Stomach smooth muscle (tissue), 2 donors: Measurements from ENCODE around the gene ENTHD1.

Experiments used
- H3K27ac ChIP-seq: one replicate; pipeline ENCODE4 v1.7.0; 2013; ENCODE audit warnings: mild to moderate bottlenecking, low read length, inconsistent platforms
- H3K27me3 ChIP-seq, 2 donors: one replicate each; pipeline ENCODE4 v1.7.0; 2013; ENCODE audit warnings: low read length in 2 of 2; ENCODE audit not compliant: insufficient read depth in 2 of 2, control insufficient read depth in 1 of 2
- H3K36me3 ChIP-seq, 2 donors: one replicate each; pipeline ENCODE4 v1.7.0; 2013; ENCODE audit warnings: low read length in 2 of 2; ENCODE audit not compliant: control insufficient read depth in 2 of 2, insufficient read depth in 2 of 2
- H3K4me1 ChIP-seq: one replicate; pipeline ENCODE4 v1.7.0; 2013; ENCODE audit warnings: low read length; ENCODE audit not compliant: control insufficient read depth, insufficient read depth
- H3K4me3 ChIP-seq, 2 donors: one replicate each; pipeline ENCODE4 v1.7.0; 2013; ENCODE audit warnings: low read length in 2 of 2
- H3K9ac ChIP-seq, 2 donors: one replicate each; pipeline ENCODE4 v1.7.0; 2013; ENCODE audit warnings: low read length in 2 of 2, mild to moderate bottlenecking in 1 of 2
- H3K9me3 ChIP-seq, 2 donors: one replicate each; pipeline ENCODE4 v1.7.0; 2013; ENCODE audit warnings: low read length in 2 of 2; ENCODE audit not compliant: control insufficient read depth in 2 of 2
- donor health status: healthy.
- donor health status: Pancreatic carcinoma.

Gene ENTHD1, protein sequence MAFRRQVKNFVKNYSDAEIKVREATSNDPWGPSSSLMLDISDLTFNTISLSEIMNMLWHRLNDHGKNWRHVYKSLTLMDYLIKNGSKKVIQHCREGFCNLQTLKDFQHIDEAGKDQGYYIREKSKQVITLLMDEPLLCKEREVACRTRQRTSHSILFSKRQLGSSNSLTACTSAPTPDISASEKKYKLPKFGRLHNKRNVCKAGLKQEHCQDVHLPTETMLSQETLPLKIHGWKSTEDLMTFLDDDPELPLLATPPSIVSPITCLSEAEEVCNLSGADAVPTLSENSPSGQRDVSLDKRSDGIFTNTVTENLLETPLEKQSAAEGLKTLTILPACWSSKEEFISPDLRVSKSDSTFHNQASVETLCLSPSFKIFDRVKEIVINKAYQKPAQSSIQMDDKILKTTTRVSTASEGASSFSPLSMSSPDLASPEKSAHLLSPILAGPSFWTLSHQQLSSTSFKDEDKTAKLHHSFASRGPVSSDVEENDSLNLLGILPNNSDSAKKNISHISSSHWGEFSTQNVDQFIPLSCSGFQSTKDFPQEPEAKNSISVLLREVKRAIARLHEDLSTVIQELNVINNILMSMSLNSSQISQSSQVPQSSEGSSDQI

DNA sequence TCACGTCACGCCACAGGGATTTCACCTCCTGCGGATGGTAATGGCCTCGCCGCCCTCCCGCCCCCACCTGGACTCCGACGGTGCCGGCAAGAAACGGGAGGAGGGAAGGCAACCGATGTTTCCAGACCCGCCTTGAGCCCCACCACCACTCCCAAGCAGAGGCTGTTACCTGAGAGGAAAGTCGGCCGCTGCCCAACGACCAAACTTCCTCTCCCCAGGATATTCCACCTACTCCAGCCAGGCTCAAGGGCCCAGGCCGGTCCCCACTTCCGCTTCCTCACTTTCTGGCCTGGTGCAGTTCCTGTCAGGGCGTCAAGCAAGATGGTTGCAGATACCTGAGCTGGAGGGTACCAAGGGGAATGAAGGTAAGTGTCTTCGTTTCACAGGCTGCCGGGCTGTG, at the start of gene ENTHD1:
Gene ENTHD1, minus strand, starts transcription at position 235 of the 400 bp plus-strand sequence. CDS start 6,012 bp downstream, outside the sequence.
- H3K9me3 ChIP-seq = no peaks in the 10 kb centered on the region
- H3K4me1 ChIP-seq = no peaks in the 10 kb centered on the region
- H3K4me3 ChIP-seq = no peak within 1 kb of the TSS
- no peaks in the 10 kb centered on the region for H3K36me3 ChIP-seq
- H3K27me3 ChIP-seq = peaks cover 3 to 4% of the 10 kb centered on the region in 2 donors
- H3K27ac ChIP-seq = no peak within 1 kb of the TSS
- H3K9ac ChIP-seq = no peak within 1 kb of the TSS

DNA sequence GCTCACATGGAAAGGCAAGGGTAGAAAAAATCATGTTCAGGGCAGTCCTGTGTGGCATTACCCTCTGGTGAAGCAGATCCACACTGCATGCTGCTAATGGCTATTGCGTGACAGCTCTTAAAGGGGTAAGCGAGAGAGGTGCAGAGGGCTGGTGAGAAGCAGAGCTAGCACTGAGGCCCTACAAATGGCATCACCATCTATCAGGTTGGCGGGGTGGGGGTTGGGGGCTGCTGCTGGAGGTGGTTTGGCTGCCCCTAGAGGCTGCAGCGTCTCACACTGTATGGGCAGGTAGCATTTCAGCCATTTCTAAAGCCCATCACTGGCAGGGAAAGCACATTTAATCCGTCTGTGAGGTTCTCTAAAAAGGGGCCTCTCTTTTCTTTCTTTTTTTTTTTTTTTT, 49.8 kb upstream of the ENTHD1 start:
- Histone ChIP-seq H3K4me1 (no peaks in the 10 kb centered on the region), H3K27me3 (peaks cover 2 to 3% of the 10 kb centered on the region in 2 donors), H3K4me3 (no peak overlapping the region), H3K9ac (no peak overlapping the region), H3K27ac (no peak overlapping the region), H3K9me3 (no peaks in the 10 kb centered on the region), H3K36me3 (no peaks in the 10 kb centered on the region)

DNA sequence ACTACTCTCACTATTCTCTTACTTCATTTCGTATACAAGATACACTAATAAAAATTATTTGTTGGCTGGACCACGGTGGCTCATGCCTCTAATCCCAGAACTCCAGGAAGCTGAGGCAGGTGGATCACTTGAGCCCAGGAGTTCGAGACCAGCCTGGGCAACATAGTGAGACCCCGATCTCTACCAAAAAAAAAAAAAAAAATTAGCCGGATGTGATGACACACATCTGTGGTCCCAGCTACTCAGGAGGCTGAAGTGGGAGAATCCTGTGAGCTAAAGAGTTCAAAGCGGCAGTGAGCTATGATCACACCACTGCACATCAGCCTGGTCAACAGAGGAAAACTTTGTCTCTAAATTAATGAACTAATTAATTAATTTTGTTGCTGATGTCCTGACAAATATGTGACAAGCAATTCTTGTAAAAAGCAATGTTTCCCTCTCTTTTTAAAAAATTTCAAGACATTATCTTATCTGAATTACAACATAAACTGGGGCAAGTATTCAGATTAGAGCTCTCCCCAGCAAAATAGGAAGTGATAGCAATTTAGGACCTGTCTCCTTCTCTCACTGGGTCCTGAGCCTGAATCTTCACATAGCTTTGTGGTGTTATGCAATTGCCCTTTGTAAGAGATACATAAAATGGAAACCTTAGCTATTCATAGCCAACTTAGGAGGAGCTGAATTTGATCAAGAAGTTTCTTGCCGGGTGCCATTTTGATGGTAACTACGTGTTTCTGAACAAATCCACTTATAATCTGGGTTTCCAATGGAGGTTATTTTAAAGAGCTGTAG, 49.1 kb upstream of the ENTHD1 start:
- Histone ChIP-seq H3K36me3 (no peaks in the 10 kb centered on the region), H3K4me3 (no peak overlapping the region), H3K9ac (no peak overlapping the region), H3K27me3 (peaks cover 3% of the 10 kb centered on the region in 2 donors), H3K9me3 (no peaks in the 10 kb centered on the region), H3K4me1 (no peaks in the 10 kb centered on the region), H3K27ac (no peak overlapping the region)

DNA sequence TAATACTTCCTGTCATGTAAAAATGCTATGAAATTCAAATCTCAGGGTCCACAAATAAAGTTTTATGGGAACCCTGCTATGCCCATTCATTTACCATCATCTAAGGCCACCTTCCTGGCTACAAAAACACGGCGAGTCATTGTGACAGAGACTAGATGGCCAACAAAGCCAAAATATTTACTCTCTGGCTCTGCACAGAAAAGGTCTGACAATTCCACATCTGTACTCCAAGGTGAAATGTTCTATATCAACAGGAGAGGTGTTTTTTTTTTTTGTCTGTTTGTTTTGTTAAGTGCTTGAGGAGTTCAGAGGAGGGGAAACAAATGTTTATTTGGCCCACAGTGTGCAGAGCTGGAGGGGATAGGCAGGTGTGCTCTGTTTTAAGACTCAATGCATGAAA, 48.0 kb upstream of the ENTHD1 start:
- H3K27me3 ChIP-seq = peaks cover 3 to 8% of the 10 kb centered on the region in 2 donors
- no peak overlapping the region for H3K27ac ChIP-seq
- H3K4me3 ChIP-seq = no peak overlapping the region
- no peaks in the 10 kb centered on the region for H3K36me3 ChIP-seq
- no peaks in the 10 kb centered on the region for H3K4me1 ChIP-seq
- H3K9ac ChIP-seq = no peak overlapping the region
- H3K9me3 ChIP-seq = no peaks in the 10 kb centered on the region

DNA sequence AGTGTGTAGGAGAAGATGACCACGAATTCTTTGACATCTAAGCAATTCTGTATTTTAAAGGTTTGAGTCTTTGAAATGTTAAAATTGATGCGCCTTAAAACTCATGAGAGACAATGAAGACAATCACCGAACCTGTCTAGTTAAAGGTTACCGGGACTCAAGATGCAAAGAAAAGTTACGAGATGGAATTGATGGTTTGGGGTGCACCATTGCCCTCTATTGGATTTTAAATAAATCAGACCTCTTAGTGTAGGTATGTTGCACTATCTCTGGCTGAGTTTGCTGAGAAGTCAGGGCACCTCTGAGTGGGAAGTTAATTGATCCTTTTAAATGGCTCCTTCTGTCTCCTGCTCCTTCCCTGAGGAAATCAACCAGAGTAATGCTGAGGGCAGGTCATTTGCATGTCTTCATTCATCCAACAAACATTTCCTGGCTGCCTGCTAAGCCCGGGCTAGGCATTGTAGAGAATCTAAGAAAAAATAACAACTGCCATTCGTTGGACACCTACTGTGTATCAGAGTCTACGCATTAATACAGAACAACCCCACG, 47.3 kb upstream of the ENTHD1 start:
- Histone ChIP-seq H3K9ac (no peak overlapping the region), H3K4me3 (no peak overlapping the region), H3K27ac (no peak overlapping the region), H3K27me3 (peaks cover 3 to 8% of the 10 kb centered on the region in 2 donors), H3K4me1 (no peaks in the 10 kb centered on the region), H3K9me3 (no peaks in the 10 kb centered on the region), H3K36me3 (no peaks in the 10 kb centered on the region)

DNA sequence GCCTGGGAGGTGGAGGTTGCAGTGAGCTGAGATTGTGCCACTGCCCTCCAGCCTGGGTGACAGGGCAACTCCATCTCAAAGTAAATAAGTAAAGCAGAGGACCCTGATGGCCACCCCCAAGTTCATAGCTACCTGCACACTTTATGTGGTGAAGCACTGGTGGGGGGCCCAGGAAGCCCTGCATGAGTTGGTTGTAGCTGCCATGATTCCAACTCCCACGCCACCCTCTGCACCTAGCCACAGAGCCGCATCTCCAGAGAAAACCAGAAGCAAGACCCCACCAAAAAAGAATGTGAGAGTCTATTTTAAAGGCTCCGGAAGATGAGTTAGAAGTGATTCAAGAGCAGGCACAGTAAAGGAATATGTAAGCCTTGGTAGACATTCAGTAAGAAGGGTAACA, 46.3 kb upstream of the ENTHD1 start:
- Histone ChIP-seq H3K36me3 (no peaks in the 10 kb centered on the region), H3K27me3 (peaks cover 3 to 10% of the 10 kb centered on the region in 2 donors)

DNA sequence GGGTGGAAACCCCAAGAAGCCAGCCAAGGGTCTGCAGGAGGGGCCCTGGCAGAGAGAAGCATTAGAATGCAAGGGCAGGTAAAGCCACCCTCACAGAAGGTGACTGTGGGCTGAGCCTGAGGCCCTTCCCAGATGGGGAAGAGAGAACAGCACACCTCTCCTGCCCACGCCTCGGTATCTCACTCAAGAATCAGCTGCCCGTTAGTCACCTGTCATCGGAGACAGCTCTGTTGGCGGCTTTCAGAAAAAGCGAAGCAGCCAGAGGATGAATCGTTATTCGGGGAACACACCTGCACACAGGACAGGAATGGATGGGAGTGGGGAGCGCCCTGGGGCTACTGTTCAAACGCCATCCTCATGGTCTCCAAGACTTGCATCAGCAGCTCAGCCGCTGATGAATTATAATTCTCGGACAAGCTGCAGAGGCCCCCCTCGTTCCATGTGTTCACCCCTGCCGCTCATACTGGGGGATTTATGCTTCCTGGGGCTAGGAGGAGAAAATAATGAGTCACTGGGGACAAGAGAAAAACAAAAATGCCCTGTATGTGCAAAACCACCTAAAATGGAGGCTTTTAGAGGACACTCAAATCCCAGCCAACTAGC, 45.0 kb upstream of the ENTHD1 start:
- H3K27me3 ChIP-seq = peaks cover 4 to 10% of the 10 kb centered on the region in 2 donors
- H3K4me1 ChIP-seq = no peaks in the 10 kb centered on the region
- H3K9ac ChIP-seq = no peak overlapping the region
- H3K9me3 ChIP-seq = no peaks in the 10 kb centered on the region
- no peaks in the 10 kb centered on the region for H3K36me3 ChIP-seq
- no peak overlapping the region for H3K27ac ChIP-seq
- no peak overlapping the region for H3K4me3 ChIP-seq

More for the DNA sequence above, 46.3 kb upstream of the ENTHD1 start:
- H3K27ac ChIP-seq = no peak overlapping the region
- no peak overlapping the region for H3K9ac ChIP-seq
- no peaks in the 10 kb centered on the region for H3K9me3 ChIP-seq
- no peaks in the 10 kb centered on the region for H3K4me1 ChIP-seq
- H3K4me3 ChIP-seq = no peak overlapping the region

DNA sequence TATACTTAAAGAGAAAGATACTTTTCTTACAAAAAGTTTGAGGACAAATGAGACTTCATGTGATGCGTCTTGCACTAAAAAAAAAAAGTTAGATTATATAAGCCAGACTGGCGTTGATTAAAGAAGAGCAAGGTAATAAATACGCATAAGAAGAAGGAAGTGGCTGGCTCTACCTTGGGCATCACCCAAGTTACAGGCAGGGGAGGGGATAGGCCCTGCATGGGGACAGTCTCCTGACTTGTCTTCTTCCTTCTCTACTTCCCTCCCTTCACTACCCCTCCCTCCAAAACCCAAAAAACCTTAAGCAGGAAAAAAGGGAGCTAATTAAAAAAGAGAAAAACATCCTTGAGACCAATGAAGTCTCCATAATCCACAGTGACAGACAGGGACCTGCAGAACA, 44.3 kb upstream of the ENTHD1 start:
- Histone ChIP-seq H3K4me1 (no peaks in the 10 kb centered on the region), H3K27ac (no peak overlapping the region), H3K9me3 (no peaks in the 10 kb centered on the region), H3K4me3 (no peak overlapping the region), H3K27me3 (peaks cover 4 to 11% of the 10 kb centered on the region in 2 donors), H3K36me3 (no peaks in the 10 kb centered on the region), H3K9ac (no peak overlapping the region)

DNA sequence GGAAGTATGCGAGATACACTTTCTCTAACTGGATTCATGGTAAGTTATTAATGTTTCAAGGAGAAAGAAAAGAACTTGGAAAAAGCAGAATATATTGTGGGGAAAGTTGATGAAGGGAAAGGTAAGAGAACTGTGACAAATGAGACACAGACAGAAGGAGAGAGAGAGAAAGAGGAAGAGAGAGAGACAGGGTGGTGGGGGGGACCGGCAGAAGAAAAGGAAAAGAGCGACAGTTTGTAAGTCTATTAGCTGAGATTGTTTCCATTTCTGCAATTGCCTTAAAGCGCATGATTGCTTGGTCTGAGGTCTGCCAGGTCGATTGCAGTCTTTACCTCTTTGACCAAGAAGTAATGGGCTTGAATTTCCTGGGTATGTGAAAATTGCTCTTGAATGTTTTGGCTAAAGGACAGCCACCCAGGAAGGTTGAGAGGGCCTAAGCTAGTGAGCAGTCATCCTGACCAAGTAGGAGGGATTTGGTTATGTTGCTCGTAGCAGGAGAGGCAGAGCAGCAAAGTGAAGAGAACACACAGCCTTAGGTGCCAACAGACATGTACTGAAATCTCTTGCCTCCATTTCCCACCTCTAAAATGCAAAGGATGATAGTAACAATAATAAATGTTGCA, 43.1 kb upstream of the ENTHD1 start:
- Histone ChIP-seq H3K9ac (no peak overlapping the region), H3K4me3 (no peak overlapping the region), H3K27me3 (peaks cover 6 to 11% of the 10 kb centered on the region in 2 donors), H3K4me1 (no peaks in the 10 kb centered on the region), H3K9me3 (no peaks in the 10 kb centered on the region), H3K27ac (no peak overlapping the region), H3K36me3 (no peaks in the 10 kb centered on the region)

DNA sequence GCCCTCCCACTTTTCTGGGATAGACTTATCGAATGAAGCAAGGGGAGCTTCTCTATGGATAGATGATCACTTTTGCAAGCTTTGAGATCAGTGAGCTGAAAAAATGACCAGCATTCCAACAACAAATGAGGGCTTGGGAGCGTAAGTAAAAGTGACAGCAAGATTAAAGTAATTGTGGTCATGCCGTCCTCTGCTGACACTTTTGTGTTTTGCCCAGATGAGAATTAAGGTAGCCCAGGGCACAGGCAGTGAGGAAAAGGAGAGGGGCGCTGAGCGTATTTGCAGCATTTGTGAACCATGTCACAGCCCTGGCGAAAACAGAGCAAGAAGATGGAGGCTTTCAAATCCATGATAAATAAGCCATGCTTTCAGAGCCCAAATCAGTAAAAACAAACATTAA, 42.1 kb upstream of the ENTHD1 start:
- no peaks in the 10 kb centered on the region for H3K36me3 ChIP-seq
- H3K4me3 ChIP-seq = no peak overlapping the region
- H3K27me3 ChIP-seq = peaks cover 10 to 16% of the 10 kb centered on the region in 2 donors
- H3K27ac ChIP-seq = no peak overlapping the region
- H3K9me3 ChIP-seq = no peaks in the 10 kb centered on the region
- no peak overlapping the region for H3K9ac ChIP-seq
- no peaks in the 10 kb centered on the region for H3K4me1 ChIP-seq
